Cardiac muscle cell (in vitro differentiated cells and primary cell): ENCODE measurements around the gene CDC42EP5. TPM values are rescaled to one million over a fixed set of nuclear protein-coding genes. Genes with fewer than 3 reads are reported as not detected.

ENCODE experiments used
- DNase-seq, 2 donors: peaks; one replicate each; pipeline versions ENCODE4 v3.0.0 to v3.0.0-alpha.2; 2010 to 2017; ENCODE audit warnings: low read depth in 1 of 2, low spot score in 1 of 2
- H3K27ac ChIP-seq: fragments of 200-600 bp; sonication (generic); 2 replicates; pipeline ENCODE4 v1.5.1; 2016
- H3K27me3 ChIP-seq: fragments of 200-600 bp; sonication (generic); 2 replicates; pipeline ENCODE4 v1.6.0; 2016; ENCODE audit warnings: control low read depth
- H3K36me3 ChIP-seq: fragments of 200-600 bp; sonication (generic); 2 replicates; pipeline ENCODE4 v1.5.1; 2016; ENCODE audit warnings: control low read depth
- H3K4me1 ChIP-seq: fragments of 200-600 bp; sonication (generic); 2 replicates; pipeline ENCODE4 v1.8.1; 2017; ENCODE audit warnings: low read depth, mild to moderate bottlenecking, mixed run types
- H3K4me3 ChIP-seq: fragments of 200-600 bp; sonication (generic); 2 replicates; pipeline ENCODE4 v1.5.1; 2016; ENCODE audit warnings: mild to moderate bottlenecking
- H3K9me3 ChIP-seq: fragments of 200-600 bp; sonication (generic); 2 replicates; pipeline ENCODE4 v1.5.1; 2017; ENCODE audit warnings: low read depth, mild to moderate bottlenecking, control low read depth
- CTCF ChIP-seq: IDR thresholded peaks from 2 replicates; pipeline ENCODE4 v1.5.1; 2012; ENCODE audit warnings: low read depth, mild to moderate bottlenecking, low read length
- polyA plus RNA-seq: library from polyadenylated mRNA; unstranded; fragments of >200 nt; fragmentation: Nextera tagmentation; extraction: Ambion mirVana; gene quantifications from 2 replicates; pipeline ENCODE4 v1.2.1, GENCODE V29; 2016
- total RNA-seq: library from RNA; depleted of rRNA; stranded (reverse); fragments of >200 nt; gene quantifications from 2 replicates; pipeline ENCODE4 v1.2.3, GENCODE V29; 2016

The CDC42EP5 gene
- total and polyA plus RNA-seq, 2 experiments from 2014 or later: 28.2 to 46.6 TPM

- Histone ChIP-seq H3K9me3 (no peaks in the 10 kb centered on the region), H3K4me1 (no peaks in the 10 kb centered on the region), H3K27me3 (peaks cover 9% of the 10 kb centered on the region), H3K27ac (no peak overlapping the region), H3K4me3 (no peak overlapping the region), H3K36me3 (peaks cover 7% of the 10 kb centered on the region)
- no peak for DNase-seq
- no peak for TF ChIP-seq CTCF
These were observed 7.5 kb downstream of the CDC42EP5 start for GRCh38 chr19:54465426-54466109.

GRCh38 chr19:54464630-54465425 lies 8.3 kb downstream of the CDC42EP5 start:
- Histone ChIP-seq H3K4me3 (peak overlapping the region; percentile 62), H3K27me3 (peaks cover 1% of the 10 kb centered on the region), H3K36me3 (peaks cover 7% of the 10 kb centered on the region), H3K9me3 (no peaks in the 10 kb centered on the region), H3K4me1 (no peaks in the 10 kb centered on the region), H3K27ac (peak overlapping the region; percentile 89)
- TF ChIP-seq CTCF: no peak
- DNase-seq: peak; percentile 92 to 95

- TF ChIP-seq CTCF: no peak
- Histone ChIP-seq H3K36me3 (peaks cover 11% of the 10 kb centered on the region), H3K4me1 (no peaks in the 10 kb centered on the region), H3K27me3 (no peaks in the 10 kb centered on the region), H3K27ac (peak overlapping the region; percentile 89), H3K9me3 (no peaks in the 10 kb centered on the region), H3K4me3 (peak overlapping the region; percentile 62)
- DNase-seq: peak; percentile 91 to 99
These were observed 9.0 kb downstream of the CDC42EP5 start for GRCh38 chr19:54464044-54464629.

GRCh38 chr19:54463531-54464043 lies 9.5 kb downstream of the CDC42EP5 start, which contains the start of gene LENG9:
LENG9 (minus strand) TSS chr19:54463778; CDS start chr19:54463526, 252 bp downstream.
- no peak for TF ChIP-seq CTCF
- Histone ChIP-seq H3K4me1 (no peaks in the 10 kb centered on the region), H3K9me3 (no peaks in the 10 kb centered on the region), H3K27me3 (no peaks in the 10 kb centered on the region), H3K27ac (peak within 1 kb of the TSS; percentile 89), H3K36me3 (peaks cover 16% of the 10 kb centered on the region), H3K4me3 (peak within 1 kb of the TSS; percentile 62)
- DNase-seq: peak; percentile 100

- peak overlapping the region; percentile 62 for H3K4me3 ChIP-seq
- no peaks in the 10 kb centered on the region for H3K9me3 ChIP-seq
- H3K36me3 ChIP-seq: peaks cover 22% of the 10 kb centered on the region
- H3K27ac ChIP-seq: peak overlapping the region; percentile 79
- H3K27me3 ChIP-seq: no peaks in the 10 kb centered on the region
- peak; percentile 25 for TF ChIP-seq CTCF
- no peaks in the 10 kb centered on the region for H3K4me1 ChIP-seq
- peak; percentile 64 to 81 for DNase-seq
These were observed 10.2 kb downstream of the CDC42EP5 start for GRCh38 chr19:54462655-54463530.
